Lower leg skin (tissue), 3 donors: ENCODE measurements around the gene UACA.

Experiments used
- CTCF ChIP-seq, 3 donors: fragments of 450-650 bp; IDR thresholded peaks; one replicate each; pipeline ENCODE4 v1.5.1; 2016; ENCODE audit warnings: antibody characterized with exemption in 3 of 3, mild to moderate bottlenecking in 3 of 3, moderate library complexity in 2 of 3
- POLR2A ChIP-seq, 2 donors: fragments of 450-650 bp; IDR thresholded peaks; one replicate each; pipeline ENCODE4 v1.6.1; 2016 to 2017; ENCODE audit warnings: antibody characterized with exemption in 2 of 2, mild to moderate bottlenecking in 1 of 2, moderate library complexity in 1 of 2

DNA sequence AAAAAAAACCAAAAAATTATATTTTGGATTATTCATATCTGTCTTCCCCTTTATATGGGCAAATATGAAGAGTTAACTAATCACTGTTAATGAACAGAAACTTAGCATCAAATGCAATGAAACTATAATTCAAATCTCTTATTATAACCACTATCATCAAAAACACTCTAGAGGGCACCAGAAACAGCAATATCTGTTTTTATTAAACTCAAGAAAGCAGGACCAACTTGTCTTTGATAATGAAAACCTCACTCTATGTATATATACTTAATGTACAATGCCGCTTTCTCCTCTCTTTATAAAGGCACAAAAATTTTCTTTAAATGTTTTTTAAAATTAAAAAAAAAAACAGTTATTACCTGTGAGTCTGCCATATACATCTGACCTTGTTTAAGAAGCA is 92.7 kb downstream of the UACA start:
- TF ChIP-seq CTCF (IDR thresholded peaks at IDR 0.05): no peak
- TF ChIP-seq POLR2A (IDR thresholded peaks at IDR 0.05): no peak
